K562 (cell line): ENCODE data around the gene CRTC3. TPM values are rescaled to one million over a fixed set of nuclear protein-coding genes. Genes with fewer than 3 reads are reported as not detected.
A peak's percentile ranks its signal among the peaks of the same experiment; 100 is the strongest.

Source experiments
- CEBPG ChIP-seq, 3 experiments: fragments of 200-800 bp in 1 of 3; sonication (Bioruptor generic) in 1 of 3; sonication (generic) in 1 of 3; formaldehyde crosslinking in 1 of 3; IDR thresholded peaks in 2 of 3; conservative IDR thresholded peaks in 1 of 3; 2 replicates each; pipeline versions ENCODE4 v1.6.1 to v1.8.0; 2016 to 2022; ENCODE audit warnings: missing compliant biosample characterization in 2 of 3, missing genetic modification characterization in 2 of 3, mild to moderate bottlenecking in 1 of 3, missing genetic modification reagents in 1 of 3
- ELF2 ChIP-seq: fragments of 250-450 bp; sonication (Bioruptor Pico); IDR thresholded peaks from 2 replicates; pipeline ENCODE4 v1.5.0; 2021; ENCODE audit warnings: mild to moderate bottlenecking
- FOXK2 ChIP-seq, 2 experiments: fragments of 450-650 bp; IDR thresholded peaks in 1 of 2; conservative IDR thresholded peaks in 1 of 2; 2 replicates each; pipeline ENCODE4 v1.6.1; 2016; ENCODE audit warnings: low read depth in 2 of 2, mild to moderate bottlenecking in 1 of 2
- HDGF ChIP-seq: fragments of 450-650 bp; IDR thresholded peaks from 2 replicates; pipeline ENCODE4 v1.6.1; 2016
- MEIS2 ChIP-seq: fragments of 450-650 bp; IDR thresholded peaks from 2 replicates; pipeline ENCODE4 v1.6.1; 2014; ENCODE audit warnings: mild to moderate bottlenecking; ENCODE audit not compliant: partially characterized antibody
- SNIP1 ChIP-seq: fragments of 450-650 bp; IDR thresholded peaks from 2 replicates; pipeline ENCODE4 v1.7.1; 2017; ENCODE audit warnings: low read depth, mild to moderate bottlenecking
- ZNF23 ChIP-seq: fragments of 250-450 bp; sonication (Bioruptor Pico); IDR thresholded peaks from 2 replicates; pipeline ENCODE4 v1.4.0; 2020; ENCODE audit warnings: mild to moderate bottlenecking
- polyA plus RNA-seq, 8 experiments: library from polyadenylated mRNA; depleted of rRNA in 4 of 8; stranded (reverse) in 5 of 8; unstranded in 3 of 8; fragments of >200 nt; fragmentation: Nextera tagmentation in 2 of 8; fragmentation: Illumina TruSeq in 1 of 8; extraction: Ambion mirVana in 2 of 8; extraction: Trizol in 1 of 8; gene quantifications; 2 replicates each; pipeline versions ENCODE4 v1.2.1 to v1.2.3, GENCODE V29; 2011 to 2014; ENCODE audit warnings: inconsistent platforms in 1 of 8, missing spikeins in 1 of 8
- total RNA-seq, 7 experiments: library from RNA; depleted of rRNA in 6 of 7; stranded (reverse); fragments of >200 nt in 6 of 7; fragmentation: Illumina TruSeq in 2 of 7; extraction: Trizol in 2 of 7; gene quantifications; 2 replicates each; pipeline versions ENCODE4 v1.2.1 to v1.2.3, GENCODE V29; 2011 to 2021; ENCODE audit warnings: low replicate concordance in 1 of 7
- TF ChIP-seq, protein P1 (sequence below): sonication (generic); formaldehyde crosslinking; IDR thresholded peaks from 2 replicates; pipeline ENCODE4 v1.8.1; 2023; ENCODE audit warnings: mild to moderate bottlenecking, missing genetic modification reagents
- TF ChIP-seq, protein P2 (sequence below): fragments of 200-800 bp; sonication (Bioruptor generic); IDR thresholded peaks from 2 replicates; pipeline ENCODE4 v1.6.1; 2017; ENCODE audit warnings: missing genetic modification characterization, missing compliant biosample characterization
- TF ChIP-seq, protein P3 (sequence below): sonication (generic); formaldehyde crosslinking; IDR thresholded peaks from 2 replicates; pipeline ENCODE4 v1.8.0; 2022; ENCODE audit warnings: missing genetic modification reagents, mild to moderate bottlenecking, borderline replicate concordance
- TF ChIP-seq, protein P4 (sequence below): sonication (generic); formaldehyde crosslinking; IDR thresholded peaks from 2 replicates; pipeline ENCODE4 v1.4.0; 2020; ENCODE audit warnings: mild to moderate bottlenecking, missing genetic modification reagents
- TF ChIP-seq, protein P5 (sequence below): fragments of 250-450 bp; sonication (Bioruptor Pico); IDR thresholded peaks from 2 replicates; pipeline ENCODE4 v1.4.0; 2020

Gene CRTC3
- total and polyA plus RNA-seq, 9 of the 15 experiments (the other 6 are each of a cell fraction or from before 2014, with no cell fraction given), result 1.2 to 19.0 (median 11.6) TPM

DNA sequence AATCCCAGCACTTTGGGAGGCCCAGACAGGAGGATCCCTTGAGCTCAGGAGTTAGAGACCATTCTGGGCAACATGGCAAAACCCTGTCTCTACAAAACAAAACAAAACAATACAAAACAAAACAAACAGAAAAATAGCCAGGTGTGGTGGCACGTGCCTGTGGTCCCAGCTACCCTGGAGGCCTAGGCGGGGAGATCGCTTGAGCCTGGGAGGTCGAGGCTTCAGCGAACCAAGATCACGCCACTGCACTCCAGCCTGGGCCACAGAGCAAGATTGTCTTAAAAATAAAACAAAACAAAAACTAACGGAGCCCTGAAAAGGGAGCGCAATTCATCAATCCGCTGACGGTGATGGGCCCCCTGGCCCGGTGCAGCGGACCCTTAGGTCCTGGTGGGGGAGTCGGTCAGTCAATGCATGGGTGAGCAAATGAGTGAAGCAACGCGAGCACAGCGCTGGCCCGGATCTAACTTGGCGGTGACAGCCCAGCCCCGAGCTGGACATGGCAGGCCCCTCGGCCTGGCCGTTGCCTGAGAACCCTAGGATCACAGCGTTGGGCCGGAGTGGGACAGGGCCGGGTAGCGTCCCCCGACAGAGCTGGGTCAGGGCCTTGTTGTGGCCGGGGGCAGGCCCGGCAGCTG, 135.0 kb downstream of the CRTC3 start (continued):
- TF ChIP-seq, protein P1, sequence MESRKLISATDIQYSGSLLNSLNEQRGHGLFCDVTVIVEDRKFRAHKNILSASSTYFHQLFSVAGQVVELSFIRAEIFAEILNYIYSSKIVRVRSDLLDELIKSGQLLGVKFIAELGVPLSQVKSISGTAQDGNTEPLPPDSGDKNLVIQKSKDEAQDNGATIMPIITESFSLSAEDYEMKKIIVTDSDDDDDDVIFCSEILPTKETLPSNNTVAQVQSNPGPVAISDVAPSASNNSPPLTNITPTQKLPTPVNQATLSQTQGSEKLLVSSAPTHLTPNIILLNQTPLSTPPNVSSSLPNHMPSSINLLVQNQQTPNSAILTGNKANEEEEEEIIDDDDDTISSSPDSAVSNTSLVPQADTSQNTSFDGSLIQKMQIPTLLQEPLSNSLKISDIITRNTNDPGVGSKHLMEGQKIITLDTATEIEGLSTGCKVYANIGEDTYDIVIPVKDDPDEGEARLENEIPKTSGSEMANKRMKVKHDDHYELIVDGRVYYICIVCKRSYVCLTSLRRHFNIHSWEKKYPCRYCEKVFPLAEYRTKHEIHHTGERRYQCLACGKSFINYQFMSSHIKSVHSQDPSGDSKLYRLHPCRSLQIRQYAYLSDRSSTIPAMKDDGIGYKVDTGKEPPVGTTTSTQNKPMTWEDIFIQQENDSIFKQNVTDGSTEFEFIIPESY, result peak; percentile 90
- no peak for TF ChIP-seq ZNF23 (CRISPR knock-in tag)
- TF ChIP-seq, protein P2, sequence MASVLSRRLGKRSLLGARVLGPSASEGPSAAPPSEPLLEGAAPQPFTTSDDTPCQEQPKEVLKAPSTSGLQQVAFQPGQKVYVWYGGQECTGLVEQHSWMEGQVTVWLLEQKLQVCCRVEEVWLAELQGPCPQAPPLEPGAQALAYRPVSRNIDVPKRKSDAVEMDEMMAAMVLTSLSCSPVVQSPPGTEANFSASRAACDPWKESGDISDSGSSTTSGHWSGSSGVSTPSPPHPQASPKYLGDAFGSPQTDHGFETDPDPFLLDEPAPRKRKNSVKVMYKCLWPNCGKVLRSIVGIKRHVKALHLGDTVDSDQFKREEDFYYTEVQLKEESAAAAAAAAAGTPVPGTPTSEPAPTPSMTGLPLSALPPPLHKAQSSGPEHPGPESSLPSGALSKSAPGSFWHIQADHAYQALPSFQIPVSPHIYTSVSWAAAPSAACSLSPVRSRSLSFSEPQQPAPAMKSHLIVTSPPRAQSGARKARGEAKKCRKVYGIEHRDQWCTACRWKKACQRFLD (CRISPR knock-in tag), result peak; percentile 83
- TF ChIP-seq, protein P3, sequence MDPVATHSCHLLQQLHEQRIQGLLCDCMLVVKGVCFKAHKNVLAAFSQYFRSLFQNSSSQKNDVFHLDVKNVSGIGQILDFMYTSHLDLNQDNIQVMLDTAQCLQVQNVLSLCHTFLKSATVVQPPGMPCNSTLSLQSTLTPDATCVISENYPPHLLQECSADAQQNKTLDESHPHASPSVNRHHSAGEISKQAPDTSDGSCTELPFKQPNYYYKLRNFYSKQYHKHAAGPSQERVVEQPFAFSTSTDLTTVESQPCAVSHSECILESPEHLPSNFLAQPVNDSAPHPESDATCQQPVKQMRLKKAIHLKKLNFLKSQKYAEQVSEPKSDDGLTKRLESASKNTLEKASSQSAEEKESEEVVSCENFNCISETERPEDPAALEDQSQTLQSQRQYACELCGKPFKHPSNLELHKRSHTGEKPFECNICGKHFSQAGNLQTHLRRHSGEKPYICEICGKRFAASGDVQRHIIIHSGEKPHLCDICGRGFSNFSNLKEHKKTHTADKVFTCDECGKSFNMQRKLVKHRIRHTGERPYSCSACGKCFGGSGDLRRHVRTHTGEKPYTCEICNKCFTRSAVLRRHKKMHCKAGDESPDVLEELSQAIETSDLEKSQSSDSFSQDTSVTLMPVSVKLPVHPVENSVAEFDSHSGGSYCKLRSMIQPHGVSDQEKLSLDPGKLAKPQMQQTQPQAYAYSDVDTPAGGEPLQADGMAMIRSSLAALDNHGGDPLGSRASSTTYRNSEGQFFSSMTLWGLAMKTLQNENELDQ, result 0 out of 2 replicates have a peak, but pooled peaks have one; percentile 86
- TF ChIP-seq HDGF, result no peak
- TF ChIP-seq SNIP1, result 0 out of 2 replicates have a peak, but pooled peaks have one; percentile 56
- TF ChIP-seq ELF2 (CRISPR knock-in tag), result no peak
- TF ChIP-seq CEBPG (CRISPR knock-in tag; IDR thresholded peaks at IDR 0.05), result peak; percentile 51
- TF ChIP-seq CEBPG (tag; conservative IDR thresholded peaks at IDR 0.05 in 1 of 2, IDR thresholded peaks at IDR 0.05 in 1 of 2), result peak in 1 of 2 experiments; percentile 57; a peak in 1 of 4 replicates
- TF ChIP-seq MEIS2, result peak; percentile 38
- TF ChIP-seq, protein P4, sequence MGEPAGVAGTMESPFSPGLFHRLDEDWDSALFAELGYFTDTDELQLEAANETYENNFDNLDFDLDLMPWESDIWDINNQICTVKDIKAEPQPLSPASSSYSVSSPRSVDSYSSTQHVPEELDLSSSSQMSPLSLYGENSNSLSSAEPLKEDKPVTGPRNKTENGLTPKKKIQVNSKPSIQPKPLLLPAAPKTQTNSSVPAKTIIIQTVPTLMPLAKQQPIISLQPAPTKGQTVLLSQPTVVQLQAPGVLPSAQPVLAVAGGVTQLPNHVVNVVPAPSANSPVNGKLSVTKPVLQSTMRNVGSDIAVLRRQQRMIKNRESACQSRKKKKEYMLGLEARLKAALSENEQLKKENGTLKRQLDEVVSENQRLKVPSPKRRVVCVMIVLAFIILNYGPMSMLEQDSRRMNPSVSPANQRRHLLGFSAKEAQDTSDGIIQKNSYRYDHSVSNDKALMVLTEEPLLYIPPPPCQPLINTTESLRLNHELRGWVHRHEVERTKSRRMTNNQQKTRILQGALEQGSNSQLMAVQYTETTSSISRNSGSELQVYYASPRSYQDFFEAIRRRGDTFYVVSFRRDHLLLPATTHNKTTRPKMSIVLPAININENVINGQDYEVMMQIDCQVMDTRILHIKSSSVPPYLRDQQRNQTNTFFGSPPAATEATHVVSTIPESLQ (CRISPR knock-in tag), result 0 out of 2 replicates have a peak, but pooled peaks have one; percentile 25
- TF ChIP-seq, protein P5, sequence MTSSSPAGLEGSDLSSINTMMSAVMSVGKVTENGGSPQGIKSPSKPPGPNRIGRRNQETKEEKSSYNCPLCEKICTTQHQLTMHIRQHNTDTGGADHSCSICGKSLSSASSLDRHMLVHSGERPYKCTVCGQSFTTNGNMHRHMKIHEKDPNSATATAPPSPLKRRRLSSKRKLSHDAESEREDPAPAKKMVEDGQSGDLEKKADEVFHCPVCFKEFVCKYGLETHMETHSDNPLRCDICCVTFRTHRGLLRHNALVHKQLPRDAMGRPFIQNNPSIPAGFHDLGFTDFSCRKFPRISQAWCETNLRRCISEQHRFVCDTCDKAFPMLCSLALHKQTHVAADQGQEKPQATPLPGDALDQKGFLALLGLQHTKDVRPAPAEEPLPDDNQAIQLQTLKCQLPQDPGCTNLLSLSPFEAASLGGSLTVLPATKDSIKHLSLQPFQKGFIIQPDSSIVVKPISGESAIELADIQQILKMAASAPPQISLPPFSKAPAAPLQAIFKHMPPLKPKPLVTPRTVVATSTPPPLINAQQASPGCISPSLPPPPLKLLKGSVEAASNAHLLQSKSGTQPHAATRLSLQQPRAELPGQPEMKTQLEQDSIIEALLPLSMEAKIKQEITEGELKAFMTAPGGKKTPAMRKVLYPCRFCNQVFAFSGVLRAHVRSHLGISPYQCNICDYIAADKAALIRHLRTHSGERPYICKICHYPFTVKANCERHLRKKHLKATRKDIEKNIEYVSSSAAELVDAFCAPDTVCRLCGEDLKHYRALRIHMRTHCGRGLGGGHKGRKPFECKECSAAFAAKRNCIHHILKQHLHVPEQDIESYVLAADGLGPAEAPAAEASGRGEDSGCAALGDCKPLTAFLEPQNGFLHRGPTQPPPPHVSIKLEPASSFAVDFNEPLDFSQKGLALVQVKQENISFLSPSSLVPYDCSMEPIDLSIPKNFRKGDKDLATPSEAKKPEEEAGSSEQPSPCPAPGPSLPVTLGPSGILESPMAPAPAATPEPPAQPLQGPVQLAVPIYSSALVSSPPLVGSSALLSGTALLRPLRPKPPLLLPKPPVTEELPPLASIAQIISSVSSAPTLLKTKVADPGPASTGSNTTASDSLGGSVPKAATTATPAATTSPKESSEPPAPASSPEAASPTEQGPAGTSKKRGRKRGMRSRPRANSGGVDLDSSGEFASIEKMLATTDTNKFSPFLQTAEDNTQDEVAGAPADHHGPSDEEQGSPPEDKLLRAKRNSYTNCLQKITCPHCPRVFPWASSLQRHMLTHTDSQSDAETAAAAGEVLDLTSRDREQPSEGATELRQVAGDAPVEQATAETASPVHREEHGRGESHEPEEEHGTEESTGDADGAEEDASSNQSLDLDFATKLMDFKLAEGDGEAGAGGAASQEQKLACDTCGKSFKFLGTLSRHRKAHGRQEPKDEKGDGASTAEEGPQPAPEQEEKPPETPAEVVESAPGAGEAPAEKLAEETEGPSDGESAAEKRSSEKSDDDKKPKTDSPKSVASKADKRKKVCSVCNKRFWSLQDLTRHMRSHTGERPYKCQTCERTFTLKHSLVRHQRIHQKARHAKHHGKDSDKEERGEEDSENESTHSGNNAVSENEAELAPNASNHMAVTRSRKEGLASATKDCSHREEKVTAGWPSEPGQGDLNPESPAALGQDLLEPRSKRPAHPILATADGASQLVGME, result no peak
- no peak for TF ChIP-seq FOXK2 (conservative IDR thresholded peaks at IDR 0.05 in 1 of 2, IDR thresholded peaks at IDR 0.05 in 1 of 2; ENCODE audit: low read depth in 2 of 2)
